Mucosa of rectum (tissue), 2 donors: ENCODE data around the gene ASTN2.

ENCODE experiments used
- H3K27ac ChIP-seq, 2 donors: one replicate each; pipeline ENCODE4 v1.7.0; 2013; ENCODE audit warnings: inconsistent platforms in 2 of 2, low read depth in 2 of 2, low read length in 2 of 2
- H3K27me3 ChIP-seq, 2 donors: one replicate each; pipeline ENCODE4 v1.7.0; 2013; ENCODE audit warnings: low read length in 2 of 2; ENCODE audit not compliant: control insufficient read depth in 2 of 2, insufficient read depth in 2 of 2
- H3K36me3 ChIP-seq, 2 donors: one replicate each; pipeline ENCODE4 v1.7.0; 2013; ENCODE audit warnings: low read length in 2 of 2; ENCODE audit not compliant: control insufficient read depth in 2 of 2, insufficient read depth in 2 of 2
- H3K4me1 ChIP-seq, 2 donors: one replicate each; pipeline ENCODE4 v1.7.0; 2013; ENCODE audit warnings: low read length in 2 of 2, mild to moderate bottlenecking in 1 of 2; ENCODE audit not compliant: control insufficient read depth in 2 of 2, insufficient read depth in 2 of 2
- H3K4me3 ChIP-seq, 2 donors: one replicate each; pipeline ENCODE4 v1.7.0; 2013; ENCODE audit warnings: low read length in 2 of 2
- H3K9ac ChIP-seq, 2 donors: one replicate each; pipeline ENCODE4 v1.7.0; 2013; ENCODE audit warnings: low read length in 2 of 2, low read depth in 1 of 2, mild to moderate bottlenecking in 1 of 2
- H3K9me3 ChIP-seq, 2 donors: one replicate each; pipeline ENCODE4 v1.7.0; 2013; ENCODE audit warnings: low read length in 2 of 2; ENCODE audit not compliant: control insufficient read depth in 2 of 2
- donor health status: healthy.
- donor health status: Normal muscosa, but diverticular disease.

The ASTN2 gene

DNA sequence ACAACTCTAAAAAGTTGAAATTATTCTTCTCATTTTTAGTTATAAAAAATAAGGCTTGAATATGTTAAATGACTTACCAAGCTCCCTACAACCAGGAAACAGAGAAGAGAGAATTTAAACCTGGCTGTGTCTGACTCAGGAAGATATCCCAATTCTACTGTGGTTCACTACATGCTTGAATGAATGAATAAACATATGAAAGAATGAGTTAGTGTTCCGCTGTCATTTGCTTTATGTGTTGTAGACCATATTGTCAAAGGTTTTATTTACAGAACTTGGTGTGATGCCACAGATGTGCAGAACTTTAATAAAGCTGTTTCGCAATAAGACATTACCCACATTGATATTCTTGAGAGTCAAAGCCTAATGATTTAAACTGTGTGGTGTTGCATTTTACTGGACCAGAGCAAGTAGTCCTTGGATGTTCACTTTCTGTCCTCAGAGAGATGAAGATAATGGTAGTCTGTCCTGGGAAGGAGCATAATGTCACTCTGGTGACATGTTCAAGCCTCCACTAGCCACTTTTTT is 414.6 kb downstream of the ASTN2 start:
- no peaks in the 10 kb centered on the region for H3K9me3 ChIP-seq
- no peak overlapping the region for H3K4me3 ChIP-seq
- H3K9ac ChIP-seq = no peak overlapping the region
- H3K27ac ChIP-seq = no peak overlapping the region
- H3K27me3 ChIP-seq = no peaks in the 10 kb centered on the region
- H3K4me1 ChIP-seq = no peaks in the 10 kb centered on the region
- no peaks in the 10 kb centered on the region for H3K36me3 ChIP-seq

DNA sequence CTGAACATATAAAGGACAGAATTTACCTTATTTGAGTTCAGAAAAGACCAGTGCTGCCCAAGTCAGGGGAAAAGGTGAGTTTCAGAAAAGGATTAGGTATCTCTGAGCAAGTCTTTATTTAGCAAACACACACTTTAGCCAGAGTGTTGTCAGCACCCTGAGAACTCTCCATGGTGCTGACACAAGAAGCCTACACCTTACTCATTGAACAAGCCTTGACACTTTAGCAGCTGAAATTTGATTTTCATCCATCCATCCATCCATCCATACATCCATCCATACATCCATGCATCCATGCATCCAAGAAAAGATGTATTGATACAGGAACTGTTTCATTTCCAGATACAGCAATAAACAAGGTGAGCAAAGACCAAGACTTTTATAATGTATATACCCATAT is 416.6 kb downstream of the ASTN2 start:
- Histone ChIP-seq H3K27ac (no peak overlapping the region), H3K27me3 (no peaks in the 10 kb centered on the region), H3K9ac (no peak overlapping the region), H3K4me3 (no peak overlapping the region), H3K36me3 (no peaks in the 10 kb centered on the region), H3K9me3 (no peaks in the 10 kb centered on the region), H3K4me1 (no peaks in the 10 kb centered on the region)

DNA sequence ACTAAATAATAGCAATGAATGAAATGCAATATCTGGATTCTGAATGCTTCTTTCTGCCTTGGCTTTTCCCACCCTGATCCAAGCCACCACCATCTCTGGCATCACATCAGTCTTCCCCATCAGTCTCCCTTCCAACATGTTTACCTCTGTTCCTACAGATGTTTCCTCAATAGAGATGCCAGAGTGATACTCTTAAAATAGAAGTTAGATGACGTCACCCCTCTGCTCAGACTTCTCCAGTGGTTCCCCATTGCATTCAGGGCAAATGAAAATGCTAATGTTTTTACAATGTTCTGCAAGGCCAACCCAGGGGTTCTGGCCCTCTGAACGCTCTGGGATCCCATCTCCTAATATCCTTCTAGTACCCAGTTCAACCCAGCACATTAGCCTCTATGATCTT is 422.0 kb downstream of the ASTN2 start:
- Histone ChIP-seq H3K27ac (no peak overlapping the region), H3K9ac (no peak overlapping the region), H3K4me1 (no peaks in the 10 kb centered on the region), H3K27me3 (no peaks in the 10 kb centered on the region), H3K4me3 (no peak overlapping the region), H3K9me3 (no peaks in the 10 kb centered on the region), H3K36me3 (no peaks in the 10 kb centered on the region)

DNA sequence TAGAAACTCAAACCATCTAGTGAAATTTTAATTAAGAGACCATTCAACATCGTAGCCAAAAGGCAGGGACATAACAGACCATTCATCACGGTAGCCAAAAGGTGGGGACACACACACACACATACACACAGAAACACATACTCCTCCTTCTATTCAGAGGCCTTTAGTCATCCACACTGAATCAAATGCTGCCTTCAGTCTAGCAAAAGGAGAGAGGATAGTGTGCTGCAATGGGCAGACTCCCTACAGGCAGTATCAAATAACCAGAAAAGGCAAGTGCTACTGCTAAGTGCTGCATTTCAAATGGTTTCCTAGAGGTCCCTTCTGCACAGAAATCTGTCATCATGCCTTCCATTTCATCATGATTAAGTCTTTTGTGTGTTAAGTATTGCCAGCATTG is 423.8 kb downstream of the ASTN2 start:
- no peaks in the 10 kb centered on the region for H3K9me3 ChIP-seq
- no peak overlapping the region for H3K9ac ChIP-seq
- no peaks in the 10 kb centered on the region for H3K36me3 ChIP-seq
- H3K4me3 ChIP-seq = no peak overlapping the region
- no peak overlapping the region for H3K27ac ChIP-seq
- no peaks in the 10 kb centered on the region for H3K27me3 ChIP-seq
- H3K4me1 ChIP-seq = no peaks in the 10 kb centered on the region

DNA sequence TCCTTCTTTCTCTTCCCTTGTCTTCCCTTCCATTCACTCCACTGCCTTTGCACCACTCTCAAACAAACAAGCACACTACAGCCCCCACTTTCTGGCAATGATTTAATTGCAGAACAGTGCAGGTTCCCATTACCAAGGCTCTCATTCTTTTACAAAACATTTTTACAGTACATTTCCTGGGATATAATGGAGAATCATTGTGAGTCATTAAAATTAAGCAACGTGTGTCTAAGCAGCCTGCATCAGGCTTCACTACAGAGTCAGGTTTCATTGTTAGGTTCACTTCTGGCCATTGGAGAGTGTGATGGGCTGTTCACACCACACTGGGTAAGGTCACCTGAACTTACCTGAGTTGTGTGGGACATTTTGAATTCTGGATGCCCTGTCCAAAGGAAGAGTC is 424.3 kb downstream of the ASTN2 start:
- Histone ChIP-seq H3K27ac (no peak overlapping the region), H3K9me3 (no peaks in the 10 kb centered on the region), H3K36me3 (no peaks in the 10 kb centered on the region), H3K4me1 (no peaks in the 10 kb centered on the region), H3K9ac (no peak overlapping the region), H3K27me3 (no peaks in the 10 kb centered on the region), H3K4me3 (no peak overlapping the region)

DNA sequence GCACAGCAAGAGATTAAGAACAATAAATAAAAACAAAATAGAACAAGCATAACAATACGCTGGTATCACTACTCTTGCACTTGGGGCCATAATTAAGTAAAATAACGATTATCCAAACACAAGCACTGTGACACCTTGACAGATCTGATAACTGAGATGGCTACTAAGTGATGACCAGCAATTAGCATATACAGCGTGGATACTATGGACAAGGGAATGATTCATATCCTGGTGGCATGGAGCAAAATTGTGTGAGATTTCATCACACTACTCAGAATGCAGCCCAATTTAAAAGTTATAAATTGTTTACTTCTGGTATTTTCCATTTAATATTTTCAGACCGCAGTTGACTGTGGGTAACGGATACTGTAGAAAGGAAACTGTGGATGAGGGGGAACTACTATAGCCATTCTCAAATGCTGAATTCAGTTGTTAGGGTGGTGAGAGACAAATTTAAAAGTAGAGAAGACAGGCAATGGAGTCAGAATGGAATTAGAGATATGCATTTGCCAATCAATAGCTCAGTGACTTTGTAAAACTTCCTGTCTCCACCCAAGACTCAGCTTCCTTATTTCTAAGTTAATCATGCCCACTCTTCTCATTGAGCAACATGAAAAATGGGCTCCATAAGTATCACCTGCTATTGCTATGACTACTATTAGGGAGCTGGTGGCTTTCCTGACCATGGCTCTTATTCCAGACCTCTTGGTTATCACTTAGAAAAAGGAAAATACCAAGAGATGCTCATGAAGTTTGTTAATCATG is 427.0 kb downstream of the ASTN2 start:
- Histone ChIP-seq H3K9me3 (no peaks in the 10 kb centered on the region), H3K9ac (no peak overlapping the region), H3K4me1 (no peaks in the 10 kb centered on the region), H3K27ac (no peak overlapping the region), H3K36me3 (no peaks in the 10 kb centered on the region), H3K4me3 (no peak overlapping the region), H3K27me3 (no peaks in the 10 kb centered on the region)

DNA sequence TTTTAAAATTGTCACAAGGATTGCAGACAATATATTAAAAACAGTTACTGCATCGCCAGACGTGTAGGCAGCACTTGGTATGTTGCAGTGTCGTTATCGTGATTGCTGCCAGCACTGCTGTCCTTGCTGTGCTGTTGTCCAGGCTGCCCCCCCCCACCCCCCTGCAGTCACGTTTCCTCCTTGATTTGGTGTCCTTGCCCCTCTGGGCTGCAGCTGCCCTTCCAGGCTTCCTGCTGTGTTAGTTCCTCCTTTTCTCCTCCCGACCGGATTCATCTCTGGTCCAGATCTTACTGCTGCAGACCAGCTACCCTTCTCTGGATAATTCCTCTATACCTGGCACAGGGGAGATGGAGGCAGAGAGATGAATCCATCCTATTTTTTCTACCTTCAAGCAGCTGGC is 428.8 kb downstream of the ASTN2 start:
- Histone ChIP-seq H3K36me3 (no peaks in the 10 kb centered on the region), H3K27ac (no peak overlapping the region), H3K9ac (no peak overlapping the region), H3K4me1 (no peaks in the 10 kb centered on the region), H3K27me3 (no peaks in the 10 kb centered on the region), H3K4me3 (no peak overlapping the region), H3K9me3 (no peaks in the 10 kb centered on the region)

DNA sequence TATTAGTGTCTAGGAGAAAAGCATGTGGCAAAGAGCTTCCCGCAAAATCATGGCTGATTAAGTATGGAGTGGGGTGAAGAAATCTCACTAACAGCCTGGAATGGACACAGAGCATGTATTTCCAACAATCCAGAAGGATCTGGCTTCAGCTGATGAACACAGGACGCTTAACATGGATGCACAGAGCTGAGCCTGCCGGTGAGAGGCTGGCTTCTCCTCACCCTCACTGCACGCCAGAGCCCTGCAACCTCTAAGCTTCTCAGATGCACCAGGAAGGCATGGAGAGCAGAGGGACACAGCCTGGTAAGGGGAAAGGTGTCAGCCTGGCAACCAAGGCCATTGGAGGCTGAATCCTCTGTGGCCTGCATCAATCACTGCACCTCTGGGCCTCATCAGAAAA is 429.3 kb downstream of the ASTN2 start:
- H3K27me3 ChIP-seq = no peaks in the 10 kb centered on the region
- no peaks in the 10 kb centered on the region for H3K4me1 ChIP-seq
- H3K27ac ChIP-seq = no peak overlapping the region
- no peaks in the 10 kb centered on the region for H3K9me3 ChIP-seq
- H3K9ac ChIP-seq = no peak overlapping the region
- H3K4me3 ChIP-seq = no peak overlapping the region
- no peaks in the 10 kb centered on the region for H3K36me3 ChIP-seq

DNA sequence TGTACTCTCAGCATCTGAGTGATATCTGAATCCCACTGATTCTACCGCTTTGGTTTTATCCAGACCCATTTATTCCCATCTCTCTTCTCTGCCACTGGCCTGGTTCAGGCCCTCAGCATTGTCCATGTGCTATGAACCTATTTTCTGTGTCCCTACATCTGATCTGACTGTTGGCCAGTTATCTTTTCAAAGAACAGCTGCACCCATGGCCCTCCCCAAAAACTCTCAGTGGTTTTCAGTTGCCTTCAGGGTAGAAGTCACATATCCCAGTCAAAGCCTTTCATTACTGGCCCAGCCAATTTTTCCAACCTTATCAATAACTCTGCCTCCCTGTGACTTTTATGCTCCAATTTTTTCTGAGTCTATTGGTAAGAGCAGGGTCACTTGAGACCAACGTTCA is 430.7 kb downstream of the ASTN2 start:
- H3K36me3 ChIP-seq = no peaks in the 10 kb centered on the region
- no peak overlapping the region for H3K4me3 ChIP-seq
- no peak overlapping the region for H3K9ac ChIP-seq
- H3K27ac ChIP-seq = no peak overlapping the region
- H3K4me1 ChIP-seq = no peaks in the 10 kb centered on the region
- H3K9me3 ChIP-seq = no peaks in the 10 kb centered on the region
- no peaks in the 10 kb centered on the region for H3K27me3 ChIP-seq

DNA sequence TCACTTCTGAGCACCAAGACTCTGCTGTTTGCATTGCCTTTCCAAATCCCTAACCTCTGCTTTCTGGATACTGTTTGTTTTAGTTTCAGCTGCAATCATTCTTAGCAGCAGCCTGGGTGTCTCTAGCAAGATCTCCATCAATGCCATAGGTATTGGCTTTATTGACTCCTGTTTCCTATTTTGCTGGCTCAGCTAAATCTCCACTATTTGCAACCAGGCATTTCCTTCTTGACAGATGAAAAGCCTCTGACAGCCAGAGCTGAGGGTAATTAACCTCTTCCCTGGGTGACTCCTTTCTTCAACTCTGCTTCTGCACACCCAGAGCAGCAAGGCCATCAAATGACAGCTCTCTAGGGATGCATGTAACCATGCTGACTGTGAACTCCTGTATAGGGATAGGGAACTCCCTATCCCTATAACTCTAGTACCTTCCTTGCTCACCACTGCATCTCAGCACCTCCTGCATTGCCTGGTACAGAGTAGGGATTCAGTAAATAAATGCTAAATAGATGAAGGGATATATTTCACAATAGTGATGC is 434.2 kb downstream of the ASTN2 start:
- Histone ChIP-seq H3K27ac (no peak overlapping the region), H3K36me3 (no peaks in the 10 kb centered on the region), H3K4me1 (no peaks in the 10 kb centered on the region), H3K4me3 (no peak overlapping the region), H3K27me3 (no peaks in the 10 kb centered on the region), H3K9ac (no peak overlapping the region), H3K9me3 (no peaks in the 10 kb centered on the region)
